A549 (cell line): ENCODE measurements around the gene SETBP1.

ENCODE experiments used
- CHD2 ChIP-seq: fragments of 150-350 bp; IDR thresholded peaks from 2 replicates; pipeline ENCODE4 v1.6.1; 2014; ENCODE audit warnings: low read length; ENCODE audit not compliant: partially characterized antibody
- CTCF ChIP-seq: fragments of >200 bp; sonication (Bioruptor Twin); formaldehyde crosslinking; IDR thresholded peaks from 3 replicates; pipeline ENCODE4 v1.5.1; 2016
- MYC ChIP-seq: IDR thresholded peaks from 2 replicates; pipeline ENCODE4 v1.6.1; 2012; ENCODE audit warnings: mild to moderate bottlenecking, inconsistent platforms, low read length, improper control_type of control experiment, borderline replicate concordance
- RCOR1 ChIP-seq: fragments of 150-350 bp; IDR thresholded peaks from 2 replicates; pipeline ENCODE4 v1.6.1; 2014; ENCODE audit warnings: antibody characterized with exemption, low read length, low read depth

DNA sequence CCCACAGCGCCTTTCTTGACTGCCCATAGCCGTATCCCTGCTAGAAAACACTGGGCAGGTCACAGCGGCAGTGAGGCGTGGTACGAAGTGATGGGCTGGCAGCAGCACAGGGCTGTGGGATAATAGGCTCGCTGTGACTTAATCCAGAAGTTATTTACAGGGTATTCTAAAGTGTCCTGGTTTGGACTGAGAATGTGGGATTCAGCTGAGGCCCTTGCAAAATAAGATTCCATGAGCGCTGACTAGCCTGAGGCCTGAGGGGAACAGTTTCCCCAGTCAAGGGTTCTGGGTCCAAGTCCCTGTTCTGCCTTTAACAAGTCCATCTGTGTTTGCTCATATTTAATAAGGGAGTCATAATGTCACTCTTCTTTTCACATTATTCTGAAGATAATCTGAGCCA is 34.6 kb downstream of the SETBP1 start:
- TF ChIP-seq MYC = no peak
- TF ChIP-seq RCOR1 = no peak
- no peak for TF ChIP-seq CHD2
- no peak for TF ChIP-seq CTCF
